Neural progenitor cell (in vitro differentiated cells): Measurements from ENCODE around the gene CCDC33. TPM values are rescaled to one million over a fixed set of nuclear protein-coding genes. Genes with fewer than 3 reads are reported as not detected.

Source experiments
- DNase-seq: peaks from one replicate; pipeline ENCODE4 v3.0.0-alpha.2; 2016; ENCODE audit warnings: low spot score
- H2AFZ ChIP-seq: fragments of 200-600 bp; sonication (generic); replicated peaks from 2 replicates; pipeline ENCODE4 v1.6.1; 2016; ENCODE audit warnings: antibody characterized with exemption
- H3F3A ChIP-seq: fragments of 200-600 bp; sonication (generic); 2 replicates; pipeline ENCODE4 v1.6.1; 2016; ENCODE audit warnings: antibody characterized with exemption, low read depth
- H3K27ac ChIP-seq: fragments of 200-600 bp; sonication (generic); 2 replicates; pipeline ENCODE4 v1.5.1; 2016; ENCODE audit warnings: mild to moderate bottlenecking
- H3K27me3 ChIP-seq: fragments of 200-600 bp; sonication (generic); 2 replicates; pipeline ENCODE4 v1.6.1; 2016; ENCODE audit warnings: mild to moderate bottlenecking, moderate library complexity
- H3K36me3 ChIP-seq: fragments of 200-600 bp; sonication (generic); 2 replicates; pipeline ENCODE4 v1.5.1; 2016
- H3K4me1 ChIP-seq: fragments of 200-600 bp; sonication (generic); 2 replicates; pipeline ENCODE4 v1.6.1; 2016; ENCODE audit warnings: mixed run types
- H3K4me2 ChIP-seq: fragments of 200-600 bp; sonication (generic); 2 replicates; pipeline ENCODE4 v1.6.1; 2016
- H3K4me3 ChIP-seq: fragments of 200-600 bp; sonication (generic); 2 replicates; pipeline ENCODE4 v1.5.1; 2016
- H3K79me2 ChIP-seq: fragments of 200-600 bp; sonication (generic); 2 replicates; pipeline ENCODE4 v1.6.1; 2016; ENCODE audit warnings: low read depth
- H3K9ac ChIP-seq: fragments of 200-600 bp; sonication (generic); 2 replicates; pipeline ENCODE4 v1.6.1; 2016
- H3K9me3 ChIP-seq: fragments of 200-600 bp; sonication (generic); 2 replicates; pipeline ENCODE4 v1.5.1; 2016; ENCODE audit warnings: low read depth
- H4K20me1 ChIP-seq: fragments of 200-600 bp; sonication (generic); 2 replicates; pipeline ENCODE4 v1.6.1; 2016; ENCODE audit warnings: low read depth
- H3K27ac Mint-ChIP-seq: 3 replicates; pipeline ENCODE4 v1.8.0; 2021; ENCODE audit warnings: mixed read lengths
- H3K27me3 Mint-ChIP-seq: 2 replicates; pipeline ENCODE4 v1.8.0; 2022; ENCODE audit warnings: low read depth, mild to moderate bottlenecking, inconsistent platforms, moderate library complexity, mixed read lengths; ENCODE audit not compliant: insufficient read depth
- H3K36me3 Mint-ChIP-seq: 3 replicates; pipeline ENCODE4 v1.8.0; 2021; ENCODE audit warnings: mixed read lengths
- H3K4me1 Mint-ChIP-seq: 3 replicates; pipeline ENCODE4 v1.8.0; 2021; ENCODE audit warnings: mixed read lengths
- H3K4me3 Mint-ChIP-seq: 3 replicates; pipeline ENCODE4 v1.8.0; 2021; ENCODE audit warnings: mild to moderate bottlenecking, moderate library complexity, mixed read lengths
- H3K9me3 Mint-ChIP-seq: 3 replicates; pipeline ENCODE4 v1.8.0; 2020; ENCODE audit warnings: mixed read lengths
- CTCF ChIP-seq: fragments of 200-600 bp; sonication (generic); IDR thresholded peaks from 2 replicates; pipeline ENCODE4 v1.5.1; 2017; ENCODE audit warnings: antibody characterized with exemption, mild to moderate bottlenecking
- EZH2 ChIP-seq: fragments of 200-600 bp; sonication (generic); IDR thresholded peaks from 2 replicates; pipeline ENCODE4 v1.6.1; 2017; ENCODE audit warnings: antibody characterized with exemption, mild to moderate bottlenecking, moderate library complexity
- EZH2phosphoT487 ChIP-seq: fragments of 200-600 bp; sonication (generic); IDR thresholded peaks from 2 replicates; pipeline ENCODE4 v1.6.1; 2017; ENCODE audit warnings: antibody characterized with exemption
- total RNA-seq: library from RNA; depleted of rRNA; stranded (reverse); fragments of >200 nt; gene quantifications from 2 replicates; pipeline ENCODE4 v1.2.3, GENCODE V29; 2015; ENCODE audit warnings: low replicate concordance

Gene CCDC33
- total RNA-seq, 1 donor from 2014 or later = not detected

GRCh38 chr15:74322558-74323180, 86.5 kb downstream of the CCDC33 start:
- H3K9ac ChIP-seq = no peak overlapping the region
- H3K79me2 ChIP-seq = no peaks in the 10 kb centered on the region
- H2AFZ ChIP-seq = no peak overlapping the region
- H3K9me3 ChIP-seq = no peaks in the 10 kb centered on the region
- no peak overlapping the region for H3K4me2 ChIP-seq
- Mint-ChIP-seq H3K9me3 (no peaks in the 10 kb centered on the region), H3K4me1 (peaks cover 39% of the 10 kb centered on the region), H3K27ac (no peak overlapping the region), H3K4me3 (no peak overlapping the region), H3K36me3 (no peaks in the 10 kb centered on the region), H3K27me3 (peaks cover 2% of the 10 kb centered on the region)
- H3F3A ChIP-seq = peaks cover 10% of the 10 kb centered on the region
- H3K4me1 ChIP-seq = peaks cover 15% of the 10 kb centered on the region
- H3K27me3 ChIP-seq = no peaks in the 10 kb centered on the region
- peaks cover 3% of the 10 kb centered on the region for H4K20me1 ChIP-seq
- DNase-seq = peak; percentile 84
- no peak overlapping the region for H3K27ac ChIP-seq
- H3K36me3 ChIP-seq = no peaks in the 10 kb centered on the region
- H3K4me3 ChIP-seq = no peak overlapping the region
- TF ChIP-seq EZH2 (no peak), CTCF (peak; percentile 86)

DNA sequence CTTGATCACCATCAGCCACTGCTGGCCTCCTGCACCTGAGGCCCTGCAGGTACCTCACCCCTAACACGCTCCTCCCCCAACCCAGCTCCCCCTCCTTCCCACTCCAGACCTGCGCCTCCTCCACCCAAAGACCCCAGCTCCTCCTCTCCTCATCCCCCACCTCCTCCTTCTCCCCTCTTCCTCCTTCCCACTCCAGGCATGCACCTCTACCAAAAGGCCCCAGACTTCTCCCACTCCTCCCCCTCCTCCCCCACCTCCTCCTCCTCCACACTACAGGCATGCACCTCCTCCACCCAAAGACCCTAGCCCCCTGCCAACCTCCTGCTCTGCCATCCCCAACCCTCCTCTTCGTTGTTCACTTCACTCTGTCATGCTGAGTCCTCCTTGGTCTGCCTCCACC, 88.6 kb downstream of the CCDC33 start:
- no peak for DNase-seq
- peaks cover 40% of the 10 kb centered on the region for H3K4me1 Mint-ChIP-seq
- H3K4me3 ChIP-seq = no peak overlapping the region
- peaks cover 2% of the 10 kb centered on the region for H3K27me3 Mint-ChIP-seq
- no peaks in the 10 kb centered on the region for H3K27me3 ChIP-seq
- H3K4me1 ChIP-seq = peaks cover 5% of the 10 kb centered on the region
- no peak overlapping the region for H3K27ac ChIP-seq
- H3K4me3 Mint-ChIP-seq = no peak overlapping the region
- no peaks in the 10 kb centered on the region for H3K36me3 Mint-ChIP-seq
- no peaks in the 10 kb centered on the region for H3K9me3 ChIP-seq
- H3K27ac Mint-ChIP-seq = peak overlapping the region; percentile 43
- no peaks in the 10 kb centered on the region for H3K36me3 ChIP-seq
- H3F3A ChIP-seq = peaks cover 9% of the 10 kb centered on the region
- H3K9me3 Mint-ChIP-seq = no peaks in the 10 kb centered on the region
- H2AFZ ChIP-seq = no peak overlapping the region
- TF ChIP-seq EZH2phosphoT487 (no peak), EZH2 (no peak), CTCF (no peak)
- H3K9ac ChIP-seq = no peak overlapping the region
- H3K4me2 ChIP-seq = no peak overlapping the region
- no peaks in the 10 kb centered on the region for H4K20me1 ChIP-seq
- no peaks in the 10 kb centered on the region for H3K79me2 ChIP-seq

GRCh38 chr15:74326746-74327145, 90.6 kb downstream of the CCDC33 start:
- Mint-ChIP-seq H3K9me3 (no peaks in the 10 kb centered on the region), H3K27ac (peak overlapping the region; percentile 33), H3K36me3 (no peaks in the 10 kb centered on the region), H3K27me3 (peaks cover 2% of the 10 kb centered on the region), H3K4me3 (no peak overlapping the region), H3K4me1 (peaks cover 30% of the 10 kb centered on the region)
- Histone ChIP-seq H4K20me1 (no peaks in the 10 kb centered on the region), H3K27me3 (no peaks in the 10 kb centered on the region), H3K79me2 (no peaks in the 10 kb centered on the region), H3K9me3 (no peaks in the 10 kb centered on the region), H3K27ac (no peak overlapping the region), H3K4me3 (no peak overlapping the region), H3K4me2 (no peak overlapping the region), H3K9ac (no peak overlapping the region), H3K4me1 (no peaks in the 10 kb centered on the region), H3F3A (peaks cover 3% of the 10 kb centered on the region), H3K36me3 (no peaks in the 10 kb centered on the region), H2AFZ (no peak overlapping the region)
- TF ChIP-seq EZH2 (no peak), EZH2phosphoT487 (no peak), CTCF (no peak)
- DNase-seq = no peak
